Fibroblast of pulmonary artery (primary cell): Measurements from ENCODE around the gene RCBTB2.
A peak's percentile ranks its signal among the peaks of the same experiment; 100 is the strongest.
"Not testable (repeated sequence)": the region's sequence is repeated elsewhere in the genome, so short reads cannot be mapped to it uniquely, and the experiment has no call there.

Experiments
- DNase-seq: peaks from one replicate; pipeline ENCODE4 v3.0.0-alpha.2; 2010; ENCODE audit warnings: low read depth
- H3K4me3 ChIP-seq: replicated peaks from 2 replicates; pipeline ENCODE4 v1.5.1; 2011; ENCODE audit warnings: low read depth, mild to moderate bottlenecking, control low read depth, low read length, moderate library complexity
- TF ChIP-seq, protein P1 (sequence below): IDR thresholded peaks from 2 replicates; pipeline ENCODE4 v1.5.1; 2011; ENCODE audit warnings: mild to moderate bottlenecking, control low read depth, low read length, inconsistent platforms; ENCODE audit errors: missing control alignments

RCBTB2 gene

GRCh38 chr13:48457578-48458242 lies 75.2 kb downstream of the RCBTB2 start:
- TF ChIP-seq, protein P1, sequence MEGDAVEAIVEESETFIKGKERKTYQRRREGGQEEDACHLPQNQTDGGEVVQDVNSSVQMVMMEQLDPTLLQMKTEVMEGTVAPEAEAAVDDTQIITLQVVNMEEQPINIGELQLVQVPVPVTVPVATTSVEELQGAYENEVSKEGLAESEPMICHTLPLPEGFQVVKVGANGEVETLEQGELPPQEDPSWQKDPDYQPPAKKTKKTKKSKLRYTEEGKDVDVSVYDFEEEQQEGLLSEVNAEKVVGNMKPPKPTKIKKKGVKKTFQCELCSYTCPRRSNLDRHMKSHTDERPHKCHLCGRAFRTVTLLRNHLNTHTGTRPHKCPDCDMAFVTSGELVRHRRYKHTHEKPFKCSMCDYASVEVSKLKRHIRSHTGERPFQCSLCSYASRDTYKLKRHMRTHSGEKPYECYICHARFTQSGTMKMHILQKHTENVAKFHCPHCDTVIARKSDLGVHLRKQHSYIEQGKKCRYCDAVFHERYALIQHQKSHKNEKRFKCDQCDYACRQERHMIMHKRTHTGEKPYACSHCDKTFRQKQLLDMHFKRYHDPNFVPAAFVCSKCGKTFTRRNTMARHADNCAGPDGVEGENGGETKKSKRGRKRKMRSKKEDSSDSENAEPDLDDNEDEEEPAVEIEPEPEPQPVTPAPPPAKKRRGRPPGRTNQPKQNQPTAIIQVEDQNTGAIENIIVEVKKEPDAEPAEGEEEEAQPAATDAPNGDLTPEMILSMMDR, result no peak
- DNase-seq, result no peak
- H3K4me3 ChIP-seq, result no peak overlapping the region

DNA sequence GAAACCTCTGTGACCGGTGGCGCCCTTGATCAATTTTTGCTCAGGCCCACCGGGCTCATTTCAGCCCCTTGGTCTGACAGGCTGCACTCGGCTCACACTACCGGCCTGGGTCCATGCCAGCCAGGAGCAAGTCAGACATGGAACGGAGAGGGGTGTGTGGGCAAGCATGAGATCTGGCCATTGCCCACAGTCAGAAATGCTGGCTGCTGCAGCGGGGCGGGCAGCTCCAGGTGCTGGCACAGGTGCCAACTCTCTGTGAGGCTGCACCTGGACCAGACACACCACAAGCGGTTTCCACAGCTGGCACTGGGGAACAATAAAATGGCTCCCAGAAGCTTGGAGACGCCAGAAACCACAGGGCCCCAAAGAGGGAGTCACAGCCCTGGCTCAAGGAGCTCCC lies 76.3 kb downstream of the RCBTB2 start:
- DNase-seq, result no peak
- H3K4me3 ChIP-seq, result no peak overlapping the region
- TF ChIP-seq, protein P1, result no peak

DNA sequence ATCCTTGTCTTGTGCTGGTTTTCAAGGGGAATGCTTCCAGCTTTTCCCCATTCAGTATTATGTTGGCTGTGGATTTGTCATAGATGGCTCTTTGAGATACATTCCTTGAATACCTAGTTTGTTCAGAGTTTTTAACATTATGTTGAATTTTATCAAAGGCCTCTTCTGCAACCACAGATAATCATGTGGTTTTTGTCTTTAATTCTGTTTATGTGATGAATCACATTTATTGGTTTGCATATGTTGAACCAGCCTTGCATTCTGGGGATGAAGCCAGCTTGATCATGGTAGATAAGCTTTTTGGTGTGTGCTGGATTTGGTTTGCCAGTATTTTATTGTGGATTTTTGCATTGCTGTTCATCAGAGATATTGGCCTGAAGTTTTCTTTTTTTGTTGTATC lies 81.7 kb downstream of the RCBTB2 start:
- DNase-seq, H3K4me3 ChIP-seq: not testable (repeated sequence)

GRCh38 chr13:48449656-48450055 lies 83.2 kb downstream of the RCBTB2 start:
- TF ChIP-seq, protein P1, result no peak
- no peak overlapping the region for H3K4me3 ChIP-seq
- no peak for DNase-seq

- H3K4me3 ChIP-seq, result peak overlapping the region; percentile 34
- DNase-seq, result peak; percentile 89
- TF ChIP-seq, protein P1, result no peak
These were observed 83.8 kb downstream of the RCBTB2 start for GRCh38 chr13:48448959-48449614.

GRCh38 chr13:48448285-48448958 lies 84.5 kb downstream of the RCBTB2 start:
- TF ChIP-seq, protein P1, result no peak
- H3K4me3 ChIP-seq, result no peak overlapping the region
- DNase-seq, result no peak

DNA sequence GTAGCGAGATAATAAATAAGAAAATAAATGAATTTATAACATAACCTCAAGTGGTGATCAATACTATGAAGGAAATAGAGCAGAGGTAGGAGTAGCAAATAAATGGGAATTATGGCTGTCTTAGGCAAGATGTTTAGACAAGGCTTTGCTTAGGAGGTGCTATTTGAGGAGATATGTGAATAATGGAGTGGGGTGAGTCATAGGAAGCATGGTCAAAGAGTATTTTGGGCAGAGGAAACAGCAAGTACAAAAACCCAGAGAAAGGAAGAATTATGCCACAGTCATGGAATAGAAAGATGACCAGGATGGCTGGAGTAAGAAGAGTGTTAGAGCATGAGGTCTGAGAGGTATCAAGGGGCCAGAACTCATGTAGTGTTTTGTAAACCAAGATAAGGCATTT lies 86.4 kb downstream of the RCBTB2 start:
- peak; percentile 83 for DNase-seq
- TF ChIP-seq, protein P1, result no peak
- no peak overlapping the region for H3K4me3 ChIP-seq
